DND-41 (cell line): Measurements from ENCODE around the gene PRSS12.

Experiments used
- EZH2 ChIP-seq: IDR thresholded peaks from 3 replicates; pipeline ENCODE4 v1.6.1; 2012; ENCODE audit warnings: borderline replicate concordance, low read depth, mild to moderate bottlenecking, moderate library complexity, low read length, inconsistent platforms; ENCODE audit not compliant: severe bottlenecking
- TF ChIP-seq, protein P1 (sequence below): IDR thresholded peaks from 2 replicates; pipeline ENCODE4 v1.5.1; 2012; ENCODE audit warnings: borderline replicate concordance, low read length, moderate library complexity, mild to moderate bottlenecking; ENCODE audit not compliant: poor library complexity, severe bottlenecking; ENCODE audit errors: extremely low read depth

DNA sequence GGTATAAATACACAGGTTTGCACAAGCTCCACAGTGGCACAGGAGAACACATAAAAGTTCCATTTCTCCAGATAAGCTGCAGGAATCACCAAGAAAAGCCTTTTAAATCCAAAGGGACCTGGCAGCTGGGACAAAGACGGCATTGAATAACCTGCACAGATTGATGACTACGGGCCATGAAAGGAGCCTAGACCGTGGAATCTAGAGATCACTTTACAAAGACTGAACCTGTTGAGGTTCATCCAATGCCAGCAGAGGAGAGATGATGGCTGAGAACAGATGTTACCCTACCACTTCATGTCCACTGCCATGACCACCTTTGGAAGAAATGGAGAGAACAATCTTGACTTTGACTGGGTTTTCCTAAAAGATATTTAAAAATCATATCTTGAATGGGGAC is 88.7 kb downstream of the PRSS12 start:
- TF ChIP-seq EZH2 = no peak
- TF ChIP-seq, protein P1, sequence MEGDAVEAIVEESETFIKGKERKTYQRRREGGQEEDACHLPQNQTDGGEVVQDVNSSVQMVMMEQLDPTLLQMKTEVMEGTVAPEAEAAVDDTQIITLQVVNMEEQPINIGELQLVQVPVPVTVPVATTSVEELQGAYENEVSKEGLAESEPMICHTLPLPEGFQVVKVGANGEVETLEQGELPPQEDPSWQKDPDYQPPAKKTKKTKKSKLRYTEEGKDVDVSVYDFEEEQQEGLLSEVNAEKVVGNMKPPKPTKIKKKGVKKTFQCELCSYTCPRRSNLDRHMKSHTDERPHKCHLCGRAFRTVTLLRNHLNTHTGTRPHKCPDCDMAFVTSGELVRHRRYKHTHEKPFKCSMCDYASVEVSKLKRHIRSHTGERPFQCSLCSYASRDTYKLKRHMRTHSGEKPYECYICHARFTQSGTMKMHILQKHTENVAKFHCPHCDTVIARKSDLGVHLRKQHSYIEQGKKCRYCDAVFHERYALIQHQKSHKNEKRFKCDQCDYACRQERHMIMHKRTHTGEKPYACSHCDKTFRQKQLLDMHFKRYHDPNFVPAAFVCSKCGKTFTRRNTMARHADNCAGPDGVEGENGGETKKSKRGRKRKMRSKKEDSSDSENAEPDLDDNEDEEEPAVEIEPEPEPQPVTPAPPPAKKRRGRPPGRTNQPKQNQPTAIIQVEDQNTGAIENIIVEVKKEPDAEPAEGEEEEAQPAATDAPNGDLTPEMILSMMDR = no peak
